Activated naive CD4-positive, alpha-beta T cell treated with anti-CD3 and anti-CD28 coated beads, Interleukin-2, amount 10 ng/mL, durations not matched to agents 7 days and 5 days (primary cell): Measurements from ENCODE around the gene PBX4.

Experiments
- CTCF ChIA-PET: fragments of 350-600 bp; sonication (Branson Sonifier 250); formaldehyde crosslinking; loops from one replicate; lab custom pipeline; 2021; ENCODE audit warnings: antibody characterized with exemption; lab: Charles Lee
- DNase-seq: peaks from one replicate; pipeline ENCODE4 v3.0.0-alpha.2; 2020
- H3K27ac Mint-ChIP-seq: one replicate; pipeline ENCODE4 v1.8.0; 2021; ENCODE audit warnings: mild to moderate bottlenecking, moderate library complexity, mixed read lengths
- H3K27me3 Mint-ChIP-seq: one replicate; pipeline ENCODE4 v1.8.0; 2021; ENCODE audit warnings: mild to moderate bottlenecking, mixed read lengths
- H3K36me3 Mint-ChIP-seq: one replicate; pipeline ENCODE4 v1.8.0; 2021; ENCODE audit warnings: mixed read lengths
- H3K4me1 Mint-ChIP-seq: one replicate; pipeline ENCODE4 v1.8.0; 2021; ENCODE audit warnings: mixed read lengths
- H3K4me3 Mint-ChIP-seq: one replicate; pipeline ENCODE4 v1.8.0; 2021; ENCODE audit warnings: mild to moderate bottlenecking, moderate library complexity, mixed read lengths
- H3K9me3 Mint-ChIP-seq: one replicate; pipeline ENCODE4 v1.8.0; 2021; ENCODE audit warnings: mixed read lengths

The PBX4 gene

DNA sequence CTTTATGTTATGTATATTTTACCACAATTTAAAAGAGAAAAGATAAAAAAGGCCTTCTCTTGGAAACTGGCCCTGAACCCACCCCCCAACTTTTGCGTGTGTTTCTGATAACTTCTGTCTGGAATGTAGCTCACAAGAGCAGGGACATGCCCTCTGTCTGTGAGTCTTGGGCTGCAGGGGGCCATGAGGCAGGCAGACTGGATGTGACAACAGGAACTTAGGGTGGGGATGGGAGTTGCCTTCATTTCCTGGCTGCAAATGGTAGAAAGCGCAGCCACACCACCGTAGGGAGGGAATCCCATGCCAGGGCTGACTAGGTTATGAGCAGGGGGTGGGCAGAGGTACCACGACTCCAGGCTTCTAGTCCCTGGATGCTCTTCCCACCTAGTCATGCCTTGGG is 58.6 kb downstream of the PBX4 start:
- Mint-ChIP-seq H3K9me3 (no peaks in the 10 kb centered on the region), H3K4me1 (peaks cover 40% of the 10 kb centered on the region), H3K36me3 (peaks cover 44% of the 10 kb centered on the region), H3K27me3 (no peaks in the 10 kb centered on the region), H3K4me3 (no peak overlapping the region), H3K27ac (peak overlapping the region; percentile 82)
- peak; percentile 47 for DNase-seq
- CTCF ChIA-PET, result no interaction called here

DNA sequence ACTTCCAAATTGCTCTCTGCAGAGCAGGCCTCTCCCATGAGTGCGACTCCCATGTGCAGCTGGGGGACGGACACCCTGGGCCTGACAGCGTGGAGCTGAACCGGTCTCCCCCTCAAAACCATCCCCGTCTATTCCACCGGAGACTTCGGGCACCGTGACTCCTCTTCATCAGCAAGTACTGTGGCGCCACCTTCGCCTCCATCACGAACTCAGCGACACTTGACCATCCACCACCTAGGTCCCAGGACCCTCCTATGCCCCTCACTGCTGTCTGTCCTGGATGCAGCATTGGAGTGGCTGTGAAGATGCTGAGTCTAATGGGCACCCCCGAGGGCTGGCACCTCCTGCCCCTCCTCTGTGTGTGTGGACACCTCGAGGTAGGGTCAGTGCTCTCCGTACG is 59.9 kb downstream of the PBX4 start:
- DNase-seq, result no peak
- Mint-ChIP-seq H3K4me1 (peaks cover 48% of the 10 kb centered on the region), H3K36me3 (peaks cover 33% of the 10 kb centered on the region), H3K27me3 (no peaks in the 10 kb centered on the region), H3K27ac (peak overlapping the region; percentile 60), H3K9me3 (no peaks in the 10 kb centered on the region), H3K4me3 (no peak overlapping the region)
- CTCF ChIA-PET, result interaction anchor here (1.1 kb wide), 1 partner anchor 85 kb away, joined by 4 read pairs; the partner anchor contains the start of gene GMIP

DNA sequence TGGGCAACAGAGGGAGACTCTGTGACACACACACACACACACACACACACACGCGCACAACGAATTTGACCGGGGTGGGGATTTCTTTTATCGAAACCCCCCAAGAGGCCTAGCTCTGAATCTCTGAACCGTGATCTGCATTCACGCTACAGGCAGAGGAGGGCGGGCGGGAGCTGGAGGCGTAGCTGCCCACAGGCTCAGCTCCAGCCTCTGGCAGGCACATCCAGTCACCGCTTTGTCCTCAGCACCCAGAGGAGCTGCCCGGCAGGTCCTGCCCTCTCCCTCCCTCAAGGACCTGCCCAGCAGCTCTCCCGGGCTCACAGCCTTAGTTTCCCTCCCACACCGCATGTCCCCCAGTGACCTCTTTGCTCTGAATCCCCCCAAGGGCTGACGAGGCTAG is 60.4 kb downstream of the PBX4 start:
- Mint-ChIP-seq H3K4me1 (peaks cover 47% of the 10 kb centered on the region), H3K36me3 (peaks cover 33% of the 10 kb centered on the region), H3K4me3 (no peak overlapping the region), H3K9me3 (no peaks in the 10 kb centered on the region), H3K27ac (peak overlapping the region; percentile 28), H3K27me3 (no peaks in the 10 kb centered on the region)
- DNase-seq, result no peak
- CTCF ChIA-PET, result interaction anchor here (0.9 to 1.2 kb wide), 4 partner anchors 9 to 86 kb away, joined by 3 to 4 read pairs (median 4); partner anchors contain the start of gene GMIP

DNA sequence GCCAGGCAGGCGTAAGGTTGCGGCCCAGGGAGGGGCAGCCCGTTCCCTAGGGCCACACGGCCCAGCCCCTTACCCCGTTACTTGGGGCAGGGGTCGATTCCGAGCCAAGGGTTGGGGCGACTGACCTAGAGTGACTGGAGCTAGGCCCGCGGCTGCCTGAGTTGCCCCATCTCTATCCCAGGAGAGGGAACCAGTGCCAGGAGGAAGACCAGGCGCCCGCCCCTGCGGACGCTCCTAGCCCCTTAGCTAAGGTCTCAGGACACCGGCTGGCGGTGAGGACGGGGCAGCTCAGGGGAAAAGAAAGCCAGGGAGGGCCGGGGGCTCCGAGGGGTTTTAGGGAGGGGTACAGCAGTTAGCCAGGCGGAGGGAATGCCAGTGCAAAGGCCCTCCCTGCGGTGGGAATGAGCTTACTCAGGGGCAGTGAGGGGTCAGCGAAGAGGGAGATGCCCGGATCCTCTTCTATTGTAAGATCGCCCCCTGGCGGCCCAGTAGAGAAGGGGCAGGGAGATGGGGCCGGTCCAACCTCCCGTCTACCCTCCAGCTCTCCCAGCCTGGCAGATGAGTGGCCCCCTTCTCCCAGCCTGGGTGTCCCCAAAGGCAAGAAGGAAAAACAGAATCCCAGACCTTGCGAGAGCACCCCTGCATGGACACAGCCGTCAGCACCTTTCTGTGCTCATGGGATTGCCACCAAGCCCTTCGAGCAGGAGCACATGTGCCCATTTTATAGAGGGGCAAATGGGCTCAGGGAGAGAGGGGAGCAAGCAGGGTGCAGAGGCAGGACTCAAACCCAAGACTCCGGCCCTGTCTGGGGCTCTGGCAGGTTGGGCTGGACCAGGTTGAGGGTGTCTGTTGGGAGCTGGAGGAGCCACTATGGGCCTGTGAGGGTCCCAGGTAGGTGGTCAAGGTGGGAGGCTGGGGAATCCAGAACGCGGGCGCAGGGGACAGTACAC is 64.1 kb downstream of the PBX4 start:
- DNase-seq, result peak; percentile 68
- Mint-ChIP-seq H3K4me3 (no peak overlapping the region), H3K27me3 (peaks cover 8% of the 10 kb centered on the region), H3K9me3 (no peaks in the 10 kb centered on the region), H3K36me3 (peaks cover 10% of the 10 kb centered on the region), H3K27ac (peak overlapping the region; percentile 52), H3K4me1 (peaks cover 19% of the 10 kb centered on the region)
- CTCF ChIA-PET, result interaction anchor here (0.7 to 5.9 kb wide), 23 partner anchors 9 to 181 kb away, joined by 3 to 32 read pairs (median 4); no protein-coding TSS in a partner anchor

DNA sequence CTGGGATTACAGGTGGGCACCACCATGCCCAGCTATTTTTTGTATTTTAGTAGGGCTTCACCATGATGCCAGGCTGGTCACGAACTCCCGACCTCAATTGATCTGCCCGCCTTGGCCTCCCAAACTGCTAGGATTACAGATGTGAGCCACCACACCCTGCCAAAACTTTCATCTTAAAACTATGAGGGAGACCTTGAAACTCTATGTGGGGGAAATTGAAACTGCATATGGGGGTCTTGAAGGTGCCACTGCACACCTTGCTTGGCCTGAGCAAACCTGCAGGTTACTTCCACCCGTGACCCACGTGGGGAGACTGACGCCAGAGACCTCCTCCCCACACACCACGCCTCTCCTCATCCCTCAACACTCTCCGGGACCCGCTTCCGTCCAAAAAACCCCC is 64.8 kb downstream of the PBX4 start:
- DNase-seq, result no peak
- Mint-ChIP-seq H3K4me3 (no peak overlapping the region), H3K27ac (no peak overlapping the region), H3K27me3 (peaks cover 14% of the 10 kb centered on the region), H3K9me3 (no peaks in the 10 kb centered on the region), H3K36me3 (peaks cover 4% of the 10 kb centered on the region), H3K4me1 (peaks cover 12% of the 10 kb centered on the region)
- CTCF ChIA-PET, result interaction anchor here (0.7 to 5.9 kb wide), 16 partner anchors 11 to 181 kb away, joined by 3 to 32 read pairs (median 6); partner anchors contain the start of gene GMIP

DNA sequence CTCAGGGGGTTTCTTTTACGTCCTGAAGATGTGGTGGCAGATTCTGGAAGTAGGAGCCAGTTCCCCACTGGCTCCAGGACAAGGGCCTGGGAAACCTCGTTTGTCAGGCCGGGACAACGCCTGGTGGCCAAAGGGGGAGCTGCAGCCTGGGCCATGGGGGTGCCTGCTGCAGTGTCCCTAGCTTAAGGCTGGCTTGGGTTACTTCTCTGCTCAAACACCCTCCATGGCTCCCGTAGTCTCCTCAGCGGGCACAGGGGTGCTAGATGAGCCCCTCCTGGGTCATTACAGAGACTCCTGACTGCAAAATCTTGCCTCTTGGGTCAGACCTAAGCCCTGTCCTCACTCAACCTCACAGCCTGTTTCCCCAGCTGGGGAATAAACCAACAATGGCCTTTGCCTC is 65.7 kb downstream of the PBX4 start:
- H3K9me3 Mint-ChIP-seq, result no peaks in the 10 kb centered on the region
- no peak overlapping the region for H3K27ac Mint-ChIP-seq
- H3K4me1 Mint-ChIP-seq, result peaks cover 9% of the 10 kb centered on the region
- H3K4me3 Mint-ChIP-seq, result no peak overlapping the region
- peak; percentile 39 for DNase-seq
- CTCF ChIA-PET, result interaction anchor here (1.0 to 5.9 kb wide), 7 partner anchors 8 to 91 kb away, joined by 3 to 32 read pairs (median 4); partner anchors contain the start of gene GMIP
- H3K27me3 Mint-ChIP-seq, result peaks cover 14% of the 10 kb centered on the region
- H3K36me3 Mint-ChIP-seq, result no peaks in the 10 kb centered on the region

DNA sequence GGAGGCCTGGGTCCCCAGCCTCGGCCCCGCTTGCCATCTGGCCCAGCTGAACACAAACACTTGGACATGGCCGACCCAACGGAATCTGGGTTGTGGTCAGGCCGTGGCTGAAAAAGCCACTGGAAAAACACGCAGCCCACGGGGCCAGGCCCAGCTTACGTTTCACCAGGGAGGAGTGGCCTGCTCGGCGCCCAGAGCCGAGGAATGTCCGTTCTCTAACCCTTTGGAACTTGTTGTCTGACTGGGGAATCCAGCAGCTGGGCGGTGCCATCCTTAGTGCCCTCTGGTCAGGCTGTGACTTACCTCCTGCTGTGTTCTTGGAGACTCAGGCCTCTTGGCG is 66.7 kb downstream of the PBX4 start:
- Mint-ChIP-seq H3K4me3 (no peak overlapping the region), H3K27ac (no peak overlapping the region), H3K36me3 (no peaks in the 10 kb centered on the region), H3K9me3 (no peaks in the 10 kb centered on the region), H3K27me3 (peaks cover 20% of the 10 kb centered on the region), H3K4me1 (peaks cover 9% of the 10 kb centered on the region)
- no peak for DNase-seq
- CTCF ChIA-PET, result interaction anchor here (0.7 to 5.9 kb wide), 6 partner anchors 9 to 92 kb away, joined by 3 to 32 read pairs (median 4); no protein-coding TSS in a partner anchor

DNA sequence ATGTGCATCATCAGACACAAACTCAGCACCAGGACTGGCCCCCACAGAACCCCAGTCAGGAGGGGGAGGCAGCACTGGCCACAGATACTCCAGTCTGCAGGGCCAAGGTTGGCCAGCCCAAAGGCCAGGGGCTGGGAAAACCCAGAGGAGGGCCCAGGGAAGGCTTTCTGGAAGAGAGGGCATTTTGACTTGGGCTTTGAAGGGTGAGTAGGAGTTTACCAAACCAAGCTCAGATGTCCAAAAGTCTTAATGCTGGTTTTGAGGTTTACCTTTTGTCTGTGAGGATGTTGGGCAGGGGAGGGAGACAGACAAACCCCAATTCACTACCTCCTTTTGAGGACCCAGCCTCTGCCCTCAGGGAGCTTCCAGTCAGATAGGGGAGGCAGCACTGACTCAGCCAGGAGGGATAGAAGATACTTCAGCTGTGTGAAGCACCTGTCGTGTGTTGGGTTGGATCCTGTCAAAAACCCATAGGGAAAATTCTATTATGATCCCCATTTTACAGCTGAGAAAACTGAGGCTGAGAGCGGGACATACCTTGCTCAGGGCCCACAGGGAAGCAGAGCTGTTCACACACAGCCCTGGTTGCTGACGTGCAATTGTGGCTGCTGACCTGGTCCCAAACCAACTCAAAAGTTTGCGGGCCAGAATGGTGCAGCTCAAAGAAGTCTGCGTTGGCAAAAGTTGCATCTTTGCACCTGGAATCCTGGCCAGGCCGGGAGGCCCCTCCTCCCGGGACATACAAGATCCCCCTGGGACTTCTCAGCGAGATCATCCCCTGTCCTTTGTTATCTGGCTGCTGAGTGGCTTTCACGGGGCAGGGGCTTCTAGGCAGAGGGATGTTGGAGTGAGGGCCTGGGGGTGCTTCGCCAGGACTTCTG is 67.3 kb downstream of the PBX4 start:
- Mint-ChIP-seq H3K27me3 (peaks cover 20% of the 10 kb centered on the region), H3K4me1 (peaks cover 9% of the 10 kb centered on the region), H3K4me3 (no peak overlapping the region), H3K27ac (no peak overlapping the region), H3K36me3 (no peaks in the 10 kb centered on the region), H3K9me3 (no peaks in the 10 kb centered on the region)
- DNase-seq, result no peak
- CTCF ChIA-PET, result interaction anchor here (0.7 to 5.9 kb wide), 5 partner anchors 10 to 93 kb away, joined by 3 to 32 read pairs (median 4); no protein-coding TSS in a partner anchor

DNA sequence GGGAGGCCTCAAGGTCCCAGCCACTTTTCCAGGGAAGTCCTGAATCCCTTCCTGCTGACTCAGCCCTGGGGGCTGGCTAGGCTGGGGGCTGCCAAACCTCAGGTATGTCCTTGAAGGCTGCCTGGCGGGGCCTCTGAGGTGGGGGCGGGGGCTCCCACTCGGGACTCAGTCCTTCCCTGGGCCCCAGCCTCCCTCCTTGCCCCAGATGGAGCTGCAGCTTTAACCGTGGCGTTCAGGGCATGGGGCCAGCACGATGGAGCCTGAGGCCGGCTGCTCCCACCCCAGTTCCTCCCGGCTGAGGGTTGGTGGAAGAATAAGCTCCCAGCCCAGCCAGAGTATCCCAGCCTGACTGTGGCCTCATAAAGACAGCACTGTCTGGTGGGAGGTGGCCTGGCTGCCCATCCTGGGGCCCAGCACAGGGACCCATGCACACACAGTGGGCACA is 68.0 kb downstream of the PBX4 start:
- CTCF ChIA-PET, result interaction anchor here (1.4 to 5.9 kb wide), 2 partner anchors 19 to 62 kb away, joined by 4 to 32 read pairs; no protein-coding TSS in a partner anchor
- Mint-ChIP-seq H3K36me3 (no peaks in the 10 kb centered on the region), H3K4me1 (peaks cover 9% of the 10 kb centered on the region), H3K9me3 (no peaks in the 10 kb centered on the region), H3K27ac (no peak overlapping the region), H3K27me3 (peaks cover 20% of the 10 kb centered on the region), H3K4me3 (no peak overlapping the region)
- DNase-seq, result no peak

DNA sequence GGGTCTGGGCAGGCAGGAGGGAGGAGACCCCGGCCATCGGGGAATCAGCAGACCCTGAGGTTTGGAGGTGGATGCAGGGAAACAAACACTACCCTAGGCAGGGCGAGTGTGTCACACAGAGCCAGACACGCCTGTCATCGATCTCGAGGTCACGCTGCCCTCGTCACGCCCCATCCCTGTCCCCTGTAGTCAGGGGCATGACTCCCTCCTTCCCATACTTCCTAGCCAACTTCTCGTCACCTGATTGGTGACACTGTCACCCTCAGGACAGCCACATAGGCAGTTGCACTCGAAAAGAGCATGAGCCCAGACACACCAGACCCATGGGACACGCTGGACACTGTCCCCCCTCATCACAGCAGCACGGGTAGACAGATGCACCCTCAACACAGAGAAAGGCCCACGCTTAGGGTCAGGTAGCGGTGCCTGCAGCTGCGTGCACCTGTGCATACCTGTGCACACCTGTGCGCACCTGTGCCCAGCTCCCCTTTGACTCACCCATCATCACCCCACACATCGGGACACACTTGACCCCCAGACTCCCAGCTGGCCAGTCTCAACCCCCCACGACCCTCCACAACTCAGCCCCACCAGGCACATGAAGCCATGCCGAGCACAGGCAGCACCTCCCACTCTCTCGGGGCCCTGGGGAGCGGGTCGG is 68.6 kb downstream of the PBX4 start:
- Mint-ChIP-seq H3K36me3 (no peaks in the 10 kb centered on the region), H3K27me3 (peaks cover 20% of the 10 kb centered on the region), H3K4me3 (no peak overlapping the region), H3K4me1 (peaks cover 9% of the 10 kb centered on the region), H3K27ac (no peak overlapping the region), H3K9me3 (no peaks in the 10 kb centered on the region)
- DNase-seq, result no peak
- CTCF ChIA-PET, result interaction anchor here (1.1 kb wide), 1 partner anchor 8 kb away, joined by 3 read pairs; no protein-coding TSS in a partner anchor

DNA sequence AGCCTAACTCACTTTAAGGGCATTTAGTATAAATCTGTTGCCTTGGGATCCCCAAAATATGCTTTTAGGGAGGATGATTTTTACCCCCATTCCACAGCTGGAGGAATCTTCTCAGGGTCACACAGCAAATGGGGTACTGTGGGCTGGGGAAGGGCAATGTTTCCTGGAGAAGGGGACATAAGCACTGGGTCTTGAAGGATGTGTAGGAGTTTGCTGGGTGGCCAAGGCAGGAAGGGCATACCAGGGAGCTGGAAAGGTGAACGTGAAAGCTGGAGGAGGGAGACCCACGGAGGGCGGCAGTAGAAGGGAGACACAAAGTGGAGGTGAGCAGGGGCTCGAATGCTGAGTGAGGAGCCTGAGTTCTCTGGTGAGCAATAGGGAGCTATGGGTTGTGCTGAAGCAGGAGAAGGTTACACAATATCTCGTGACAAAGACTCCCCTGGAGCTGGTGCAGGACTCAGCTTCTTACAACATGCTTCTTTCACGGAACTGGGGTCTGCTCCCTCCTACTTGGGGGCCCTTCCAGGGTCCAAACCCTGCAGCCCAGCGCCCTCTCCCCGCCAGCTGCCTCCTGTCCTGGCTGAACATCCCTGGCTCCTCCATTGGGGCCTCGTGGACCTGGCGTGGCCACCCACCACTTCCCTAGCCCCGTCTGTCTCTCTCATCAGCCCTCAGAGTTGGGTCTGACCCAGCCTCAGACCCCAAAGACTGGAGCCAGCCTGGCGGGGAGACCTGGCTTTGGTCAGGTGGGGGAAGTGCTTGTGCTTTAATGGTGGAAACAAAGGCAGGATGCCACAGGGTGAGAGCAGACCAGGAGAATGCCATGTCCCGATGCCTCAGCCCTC is 69.3 kb downstream of the PBX4 start:
- peaks cover 6% of the 10 kb centered on the region for H3K4me1 Mint-ChIP-seq
- peaks cover 20% of the 10 kb centered on the region for H3K27me3 Mint-ChIP-seq
- no peaks in the 10 kb centered on the region for H3K9me3 Mint-ChIP-seq
- CTCF ChIA-PET, result interaction anchor here (1.1 to 1.7 kb wide), 4 partner anchors 9 to 94 kb away, joined by 3 to 6 read pairs (median 3); partner anchors contain the start of genes GMIP, NDUFA13 and TSSK6
- H3K27ac Mint-ChIP-seq, result no peak overlapping the region
- DNase-seq, result no peak
- H3K36me3 Mint-ChIP-seq, result no peaks in the 10 kb centered on the region
- no peak overlapping the region for H3K4me3 Mint-ChIP-seq

DNA sequence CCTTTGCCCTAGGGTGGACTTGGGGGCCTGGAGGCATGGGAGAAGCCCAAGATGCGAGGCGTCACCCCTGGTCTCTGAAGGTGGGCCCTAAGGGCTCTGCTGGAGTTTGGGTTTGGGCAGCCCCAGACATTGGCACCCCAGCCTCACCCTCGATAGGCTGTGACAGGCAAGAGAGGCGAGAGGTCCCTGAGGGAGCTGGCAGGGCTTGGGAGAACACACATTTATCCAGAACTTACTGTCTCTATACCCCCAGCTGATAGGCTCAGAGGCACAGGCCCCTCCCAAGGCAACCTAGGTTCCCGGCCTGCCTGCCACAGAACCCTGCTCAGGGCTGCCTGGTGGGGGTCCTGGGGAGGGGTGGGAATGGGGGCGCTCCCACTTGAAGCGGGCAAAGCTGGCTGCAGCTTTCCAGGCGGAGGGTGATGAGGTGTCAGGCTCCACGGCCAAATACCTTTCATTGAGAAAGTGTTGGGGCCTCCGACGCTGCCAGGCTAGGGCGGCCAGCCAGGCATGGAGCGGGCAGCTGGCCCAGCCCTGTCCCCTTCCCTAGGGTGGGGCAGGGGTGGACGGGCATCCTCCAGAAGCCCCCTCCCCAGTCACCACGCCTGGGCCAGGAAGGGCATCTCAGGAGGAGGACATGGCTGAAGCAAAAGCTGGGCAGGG is 70.7 kb downstream of the PBX4 start:
- DNase-seq, result no peak
- H3K27ac Mint-ChIP-seq, result no peak overlapping the region
- H3K4me3 Mint-ChIP-seq, result no peak overlapping the region
- H3K27me3 Mint-ChIP-seq, result peaks cover 28% of the 10 kb centered on the region
- CTCF ChIA-PET, result interaction anchor here (1.4 to 1.7 kb wide), 2 partner anchors 32 to 96 kb away, joined by 3 read pairs; partner anchors contain the start of genes GMIP, NDUFA13 and TSSK6
- no peaks in the 10 kb centered on the region for H3K9me3 Mint-ChIP-seq
- no peaks in the 10 kb centered on the region for H3K4me1 Mint-ChIP-seq
- H3K36me3 Mint-ChIP-seq, result no peaks in the 10 kb centered on the region
